GM18508 (cell line): ENCODE data around the gene CXCL14.

Experiments used
- ATAC-seq: cut with Tn5 transposase; IDR thresholded peaks from one replicate; pipeline ENCODE4 v1.9.1; 2021; ENCODE audit warnings: moderate number of reproducible peaks; ENCODE audit not compliant: insufficient read depth, unreplicated experiment

CXCL14 gene

GRCh38 chr5:135570453-135570764, 8.4 kb downstream of the CXCL14 start:
- ATAC-seq = no peak

- no peak for ATAC-seq
Measured at GRCh38 chr5:135569755-135570452, 8.9 kb downstream of the CXCL14 start.

GRCh38 chr5:135568923-135569360, 9.8 kb downstream of the CXCL14 start:
- no peak for ATAC-seq

GRCh38 chr5:135568246-135568645, 10.5 kb downstream of the CXCL14 start:
- no peak for ATAC-seq

GRCh38 chr5:135567661-135568060, 11.1 kb downstream of the CXCL14 start:
- ATAC-seq = no peak

GRCh38 chr5:135566422-135567400, 12.1 kb downstream of the CXCL14 start:
- ATAC-seq = no peak

GRCh38 chr5:135565725-135566421, 12.9 kb downstream of the CXCL14 start:
- no peak for ATAC-seq

- no peak for ATAC-seq
Measured at GRCh38 chr5:135565266-135565665, 13.5 kb downstream of the CXCL14 start.

- no peak for ATAC-seq
Measured at GRCh38 chr5:135564331-135564730, 14.5 kb downstream of the CXCL14 start.

- ATAC-seq = no peak
Measured at GRCh38 chr5:135561266-135561665, 17.5 kb downstream of the CXCL14 start.

GRCh38 chr5:135560858-135561257, 17.9 kb downstream of the CXCL14 start:
- ATAC-seq = peak; percentile 90

GRCh38 chr5:135559354-135559753, 19.4 kb downstream of the CXCL14 start:
- no peak for ATAC-seq

GRCh38 chr5:135557076-135557838, 21.5 kb downstream of the CXCL14 start:
- ATAC-seq = no peak

GRCh38 chr5:135556620-135557019, 22.2 kb downstream of the CXCL14 start:
- no peak for ATAC-seq

- ATAC-seq = no peak
Measured at GRCh38 chr5:135555530-135555929, 23.3 kb downstream of the CXCL14 start.

- ATAC-seq = no peak
Measured at GRCh38 chr5:135553688-135554462, 24.9 kb downstream of the CXCL14 start.

GRCh38 chr5:135551593-135552447, 27.0 kb downstream of the CXCL14 start:
- ATAC-seq = no peak

GRCh38 chr5:135549413-135549812, 29.4 kb downstream of the CXCL14 start:
- ATAC-seq = no peak
